SK-N-SH (cell line): Measurements from ENCODE around the gene SGTA.

Source experiments
- CTCF ChIP-seq: fragments of 200-600 bp; sonication (generic); IDR thresholded peaks from 2 replicates; pipeline ENCODE4 v1.6.1; 2017; ENCODE audit warnings: antibody characterized with exemption, mild to moderate bottlenecking, moderate library complexity
- POLR2AphosphoS5 ChIP-seq: IDR thresholded peaks from 2 replicates; pipeline ENCODE4 v1.6.1; 2012; ENCODE audit warnings: low read depth, low read length
- REST ChIP-seq: IDR thresholded peaks from 2 replicates; pipeline ENCODE4 v1.6.1; 2012; ENCODE audit warnings: mild to moderate bottlenecking, low read depth, low read length, moderate library complexity

GRCh38 chr19:2768365-2769132, 14.5 kb downstream of the SGTA start:
- TF ChIP-seq POLR2AphosphoS5, result no peak
- no peak for TF ChIP-seq CTCF
- no peak for TF ChIP-seq REST
